Measurements from ENCODE around the gene BSCL2. TPM values are rescaled to one million over a fixed set of nuclear protein-coding genes. Genes with fewer than 3 reads are reported as not detected.
"Not testable (repeated sequence)": the region's sequence is repeated elsewhere in the genome, so short reads cannot be mapped to it uniquely, and the experiment has no call there.

Gene BSCL2
- total and polyA plus RNA-seq, 4 donors, result 15.1 to 40.0 (median 28.7) TPM

GRCh38 chr11:62652161-62653006 lies 54.8 kb downstream of the BSCL2 start:
- Histone ChIP-seq H3K9me3 (ENCODE audit: control insufficient read depth in 4 of 4, low read length in 3 of 4) (no peaks in the 10 kb centered on the region), H3K27ac (ENCODE audit: low read depth in 1 of 2, low read length in 2 of 2) (peak overlapping the region; percentile 90 to 92), H3K36me3 (ENCODE audit: control insufficient read depth in 4 of 4, insufficient read depth in 3 of 4, low read depth in 1 of 4, low read length in 3 of 4) (peaks cover 0 to 12% (median 4%) of the 10 kb centered on the region in 4 donors), H3K4me1 (ENCODE audit: control insufficient read depth in 4 of 4, insufficient read depth in 4 of 4, low read length in 3 of 4) (peaks cover 4 to 24% (median 20%) of the 10 kb centered on the region in 4 donors), H3K4me3 (ENCODE audit: low read depth in 1 of 3, low read length in 3 of 3) (peak overlapping the region; percentile 75 to 89 (median 80)), H3K27me3 (ENCODE audit: control insufficient read depth in 4 of 4, insufficient read depth in 4 of 4, low read length in 3 of 4) (no peaks in the 10 kb centered on the region), H3K9ac (ENCODE audit: low read depth in 1 of 2, low read length in 2 of 2) (peak overlapping the region; percentile 51 to 96)
- WGBS, result 36% methylated on average over 16 of the region's 16 CpGs
- no peak for DNase-seq (ENCODE audit: low spot score)
- TF ChIP-seq FOXA2 (IDR thresholded peaks at IDR 0.05) (no peak), FOXA1 (IDR thresholded peaks at IDR 0.05) (no peak), ATF3 (IDR thresholded peaks at IDR 0.05) (no peak), HNF4G (IDR thresholded peaks at IDR 0.05) (no peak), JUND (IDR thresholded peaks at IDR 0.05) (no peak), HNF4A (conservative IDR thresholded peaks at IDR 0.05) (no peak), CTCF (IDR thresholded peaks at IDR 0.05; ENCODE audit: low read depth, low read length, missing input control) (no peak), NR2F2 (IDR thresholded peaks at IDR 0.05) (no peak), RXRA (IDR thresholded peaks at IDR 0.05) (no peak), GABPA (IDR thresholded peaks at IDR 0.05 in 1 of 2, conservative IDR thresholded peaks at IDR 0.05 in 1 of 2) (no peak), EGR1 (IDR thresholded peaks at IDR 0.05; ENCODE audit: low read depth in 2 of 2) (no peak), RAD21 (IDR thresholded peaks at IDR 0.05) (no peak)
- TF ChIP-seq, protein P1, sequence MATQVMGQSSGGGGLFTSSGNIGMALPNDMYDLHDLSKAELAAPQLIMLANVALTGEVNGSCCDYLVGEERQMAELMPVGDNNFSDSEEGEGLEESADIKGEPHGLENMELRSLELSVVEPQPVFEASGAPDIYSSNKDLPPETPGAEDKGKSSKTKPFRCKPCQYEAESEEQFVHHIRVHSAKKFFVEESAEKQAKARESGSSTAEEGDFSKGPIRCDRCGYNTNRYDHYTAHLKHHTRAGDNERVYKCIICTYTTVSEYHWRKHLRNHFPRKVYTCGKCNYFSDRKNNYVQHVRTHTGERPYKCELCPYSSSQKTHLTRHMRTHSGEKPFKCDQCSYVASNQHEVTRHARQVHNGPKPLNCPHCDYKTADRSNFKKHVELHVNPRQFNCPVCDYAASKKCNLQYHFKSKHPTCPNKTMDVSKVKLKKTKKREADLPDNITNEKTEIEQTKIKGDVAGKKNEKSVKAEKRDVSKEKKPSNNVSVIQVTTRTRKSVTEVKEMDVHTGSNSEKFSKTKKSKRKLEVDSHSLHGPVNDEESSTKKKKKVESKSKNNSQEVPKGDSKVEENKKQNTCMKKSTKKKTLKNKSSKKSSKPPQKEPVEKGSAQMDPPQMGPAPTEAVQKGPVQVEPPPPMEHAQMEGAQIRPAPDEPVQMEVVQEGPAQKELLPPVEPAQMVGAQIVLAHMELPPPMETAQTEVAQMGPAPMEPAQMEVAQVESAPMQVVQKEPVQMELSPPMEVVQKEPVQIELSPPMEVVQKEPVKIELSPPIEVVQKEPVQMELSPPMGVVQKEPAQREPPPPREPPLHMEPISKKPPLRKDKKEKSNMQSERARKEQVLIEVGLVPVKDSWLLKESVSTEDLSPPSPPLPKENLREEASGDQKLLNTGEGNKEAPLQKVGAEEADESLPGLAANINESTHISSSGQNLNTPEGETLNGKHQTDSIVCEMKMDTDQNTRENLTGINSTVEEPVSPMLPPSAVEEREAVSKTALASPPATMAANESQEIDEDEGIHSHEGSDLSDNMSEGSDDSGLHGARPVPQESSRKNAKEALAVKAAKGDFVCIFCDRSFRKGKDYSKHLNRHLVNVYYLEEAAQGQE (IDR thresholded peaks at IDR 0.05), result no peak
- TF ChIP-seq, protein P2, sequence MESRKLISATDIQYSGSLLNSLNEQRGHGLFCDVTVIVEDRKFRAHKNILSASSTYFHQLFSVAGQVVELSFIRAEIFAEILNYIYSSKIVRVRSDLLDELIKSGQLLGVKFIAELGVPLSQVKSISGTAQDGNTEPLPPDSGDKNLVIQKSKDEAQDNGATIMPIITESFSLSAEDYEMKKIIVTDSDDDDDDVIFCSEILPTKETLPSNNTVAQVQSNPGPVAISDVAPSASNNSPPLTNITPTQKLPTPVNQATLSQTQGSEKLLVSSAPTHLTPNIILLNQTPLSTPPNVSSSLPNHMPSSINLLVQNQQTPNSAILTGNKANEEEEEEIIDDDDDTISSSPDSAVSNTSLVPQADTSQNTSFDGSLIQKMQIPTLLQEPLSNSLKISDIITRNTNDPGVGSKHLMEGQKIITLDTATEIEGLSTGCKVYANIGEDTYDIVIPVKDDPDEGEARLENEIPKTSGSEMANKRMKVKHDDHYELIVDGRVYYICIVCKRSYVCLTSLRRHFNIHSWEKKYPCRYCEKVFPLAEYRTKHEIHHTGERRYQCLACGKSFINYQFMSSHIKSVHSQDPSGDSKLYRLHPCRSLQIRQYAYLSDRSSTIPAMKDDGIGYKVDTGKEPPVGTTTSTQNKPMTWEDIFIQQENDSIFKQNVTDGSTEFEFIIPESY (IDR thresholded peaks at IDR 0.05), result no peak

DNA sequence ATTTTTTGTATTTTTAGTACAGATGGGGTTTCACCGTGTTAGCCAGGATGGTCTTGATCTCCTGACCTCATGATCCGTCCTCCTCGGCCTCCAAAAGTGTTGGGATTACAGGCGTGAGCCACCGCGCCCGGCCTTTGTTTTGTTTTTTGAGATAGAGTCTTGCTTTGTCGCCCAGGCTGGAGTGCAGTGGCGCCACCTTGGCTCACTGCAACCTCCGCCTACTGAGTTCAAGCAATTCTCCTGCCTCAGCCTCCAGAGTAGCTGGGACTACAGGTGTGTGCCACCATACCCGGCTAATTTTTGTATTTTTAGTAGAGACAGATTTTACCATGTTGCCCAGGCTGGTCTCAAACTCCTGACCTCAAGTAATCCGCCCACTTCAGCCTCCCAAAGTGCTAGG lies 56.9 kb downstream of the BSCL2 start:
- Histone ChIP-seq H3K36me3 (ENCODE audit: control insufficient read depth in 4 of 4, insufficient read depth in 3 of 4, low read depth in 1 of 4, low read length in 3 of 4) (peaks cover 0 to 12% (median 4%) of the 10 kb centered on the region in 4 donors), H3K4me1 (ENCODE audit: control insufficient read depth in 4 of 4, insufficient read depth in 4 of 4, low read length in 3 of 4) (peaks cover 6 to 35% (median 31%) of the 10 kb centered on the region in 4 donors)
- not testable (repeated sequence) for H3K4me3 ChIP-seq (ENCODE audit: low read depth in 1 of 3, low read length in 3 of 3); H3K9ac ChIP-seq (ENCODE audit: low read depth in 1 of 2, low read length in 2 of 2); DNase-seq (ENCODE audit: low spot score); H3K9me3 ChIP-seq (ENCODE audit: control insufficient read depth in 4 of 4, low read length in 3 of 4); H3K27ac ChIP-seq (ENCODE audit: low read depth in 1 of 2, low read length in 2 of 2); H3K27me3 ChIP-seq (ENCODE audit: control insufficient read depth in 4 of 4, insufficient read depth in 4 of 4, low read length in 3 of 4)
- whole genome bisulfite sequencing, result 95% methylated on average over 12 of the region's 12 CpGs

Data from liver (tissue), 9 donors.